Measurements from ENCODE around the gene DNM2. TPM values are rescaled to one million over a fixed set of nuclear protein-coding genes. Genes with fewer than 3 reads are reported as not detected.
A peak's percentile ranks its signal among the peaks of the same experiment; 100 is the strongest.

The DNM2 gene
- total and polyA plus RNA-seq, 2 of the 13 experiments (the other 11 are each of a cell fraction or from before 2014, with no cell fraction given), result 41.7 to 59.8 TPM

DNA sequence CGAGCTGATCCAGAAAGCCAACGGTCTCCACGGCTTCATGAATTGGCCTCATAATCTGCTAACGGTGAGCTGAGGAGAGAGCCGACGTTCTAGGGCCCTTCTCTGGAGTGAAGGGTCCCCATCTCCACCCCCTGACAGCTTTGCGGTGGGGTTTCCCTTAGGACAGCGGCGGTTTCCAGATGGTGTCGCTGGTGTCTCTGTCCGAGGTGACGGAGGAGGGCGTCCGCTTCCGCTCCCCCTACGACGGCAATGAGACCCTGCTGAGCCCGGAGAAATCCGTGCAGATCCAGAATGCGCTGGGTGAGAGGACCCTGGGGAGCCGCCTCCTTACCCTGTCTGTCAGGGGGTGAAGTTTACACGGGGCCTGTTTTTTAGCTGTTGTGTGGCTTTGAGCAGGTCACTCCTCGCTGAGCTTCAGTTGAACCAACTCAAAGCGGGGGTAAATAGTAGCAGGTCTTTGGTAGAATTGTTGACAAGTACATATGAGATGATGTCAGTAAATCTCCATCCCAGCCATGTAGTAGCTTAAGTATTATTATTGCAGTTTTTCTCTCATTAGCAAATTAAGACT lies 15.8 kb upstream of the DNM2 start:
- Histone ChIP-seq H4K20me1 (ENCODE audit: insufficient read depth, low read length) (no peaks in the 10 kb centered on the region), H3K9me3 (ENCODE audit: low read length) (no peaks in the 10 kb centered on the region), H3K79me2 (ENCODE audit: insufficient read depth, low read length) (no peaks in the 10 kb centered on the region), H3K36me3 (replicated peaks in 1 of 2; ENCODE audit: control insufficient read depth in 1 of 2, insufficient read depth in 2 of 2, low read length in 2 of 2) (0 out of 5 replicates have a peak, but pooled peaks cover 0 to under 1% of the 10 kb centered on the region in 2 experiments), H2AFZ (ENCODE audit: low read length) (peak overlapping the region; percentile 40), H3K4me2 (ENCODE audit: low read depth, low read length) (peak overlapping the region; percentile 90), H3K4me3 (replicated peaks in 1 of 3; ENCODE audit: insufficient read depth in 1 of 3, low read depth in 2 of 3, low read length in 3 of 3) (peak overlapping the region; percentile 73 to 95 (median 90)), H3K27me3 (ENCODE audit: control insufficient read depth in 1 of 2, insufficient read depth in 2 of 2, low read length in 2 of 2) (no peaks in the 10 kb centered on the region; a peak in 1 of 5 replicates), H3K27ac (ENCODE audit: extremely low read length, insufficient read depth, low read length) (peak overlapping the region; percentile 62), H3K9ac (ENCODE audit: insufficient read depth, low read depth, low read length) (peak overlapping the region; percentile 83), H3K4me1 (ENCODE audit: insufficient read depth, low read length) (peaks cover 11% of the 10 kb centered on the region)
- no TSS peak for BruUV-seq (replicated peaks)
- intact Hi-C loops (cut with micrococcal nuclease; ENCODE audit: unreplicated experiment), result no loop called here
- in situ Hi-C loops (cut with HindIII; ENCODE audit: extremely low pct_ligation_motif_present, low pct_unique_long_range_greater_than_20kb), result no loop called here
- ChIA-PET POLR2A (interaction anchor here (0.6 to 2.5 kb wide), 11 partner anchors 9 to 299 kb away, joined by 3 to 26 read pairs (median 4); partner anchors contain the start of genes CDC37, DNM2 and TMED1), CTCF (ENCODE audit: low intra/inter-chr PET ratio, low total read pairs) (no interaction called here)
- 18% methylated on average over 5 of the region's 24 CpGs for WGBS (ENCODE audit: low lambda C conversion rate)
- DNase-seq (ENCODE audit: low spot score) (peak; percentile 56), FAIRE-seq (no peak), ATAC-seq (peak; percentile 84)
- TF ChIP-seq ZKSCAN8 (CRISPR knock-in tag; IDR thresholded peaks at IDR 0.05; ENCODE audit: borderline replicate concordance) (no peak), KDM6A (CRISPR knock-in tag; IDR thresholded peaks at IDR 0.05; ENCODE audit: low read depth) (no peak), KAT2B (IDR thresholded peaks at IDR 0.05; ENCODE audit: borderline replicate concordance, low read depth, low read length) (no peak), ATF1 (CRISPR knock-in tag; IDR thresholded peaks at IDR 0.05) (no peak), KLF15 (CRISPR knock-in tag; IDR thresholded peaks at IDR 0.05; ENCODE audit: borderline replicate concordance) (no peak), GFI1 (CRISPR knock-in tag; IDR thresholded peaks at IDR 0.05; ENCODE audit: borderline replicate concordance) (0 out of 2 replicates have a peak, but pooled peaks have one; percentile 30), ZNF460 (CRISPR knock-in tag; IDR thresholded peaks at IDR 0.05; ENCODE audit: borderline replicate concordance) (no peak), ZNF563 (CRISPR knock-in tag; IDR thresholded peaks at IDR 0.05) (no peak), ZNF792 (CRISPR knock-in tag; IDR thresholded peaks at IDR 0.05) (peak; percentile 21; the same call in 1 of the 2 replicates), SAFB2 (CRISPR knock-in tag; IDR thresholded peaks at IDR 0.05; ENCODE audit: borderline replicate concordance, low read depth) (no peak)
- TF ChIP-seq, protein P1, sequence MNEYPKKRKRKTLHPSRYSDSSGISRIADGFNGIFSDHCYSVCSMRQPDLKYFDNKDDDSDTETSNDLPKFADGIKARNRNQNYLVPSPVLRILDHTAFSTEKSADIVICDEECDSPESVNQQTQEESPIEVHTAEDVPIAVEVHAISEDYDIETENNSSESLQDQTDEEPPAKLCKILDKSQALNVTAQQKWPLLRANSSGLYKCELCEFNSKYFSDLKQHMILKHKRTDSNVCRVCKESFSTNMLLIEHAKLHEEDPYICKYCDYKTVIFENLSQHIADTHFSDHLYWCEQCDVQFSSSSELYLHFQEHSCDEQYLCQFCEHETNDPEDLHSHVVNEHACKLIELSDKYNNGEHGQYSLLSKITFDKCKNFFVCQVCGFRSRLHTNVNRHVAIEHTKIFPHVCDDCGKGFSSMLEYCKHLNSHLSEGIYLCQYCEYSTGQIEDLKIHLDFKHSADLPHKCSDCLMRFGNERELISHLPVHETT (CRISPR knock-in tag; conservative IDR thresholded peaks at IDR 0.05), result no peak
- TF ChIP-seq, protein P2, sequence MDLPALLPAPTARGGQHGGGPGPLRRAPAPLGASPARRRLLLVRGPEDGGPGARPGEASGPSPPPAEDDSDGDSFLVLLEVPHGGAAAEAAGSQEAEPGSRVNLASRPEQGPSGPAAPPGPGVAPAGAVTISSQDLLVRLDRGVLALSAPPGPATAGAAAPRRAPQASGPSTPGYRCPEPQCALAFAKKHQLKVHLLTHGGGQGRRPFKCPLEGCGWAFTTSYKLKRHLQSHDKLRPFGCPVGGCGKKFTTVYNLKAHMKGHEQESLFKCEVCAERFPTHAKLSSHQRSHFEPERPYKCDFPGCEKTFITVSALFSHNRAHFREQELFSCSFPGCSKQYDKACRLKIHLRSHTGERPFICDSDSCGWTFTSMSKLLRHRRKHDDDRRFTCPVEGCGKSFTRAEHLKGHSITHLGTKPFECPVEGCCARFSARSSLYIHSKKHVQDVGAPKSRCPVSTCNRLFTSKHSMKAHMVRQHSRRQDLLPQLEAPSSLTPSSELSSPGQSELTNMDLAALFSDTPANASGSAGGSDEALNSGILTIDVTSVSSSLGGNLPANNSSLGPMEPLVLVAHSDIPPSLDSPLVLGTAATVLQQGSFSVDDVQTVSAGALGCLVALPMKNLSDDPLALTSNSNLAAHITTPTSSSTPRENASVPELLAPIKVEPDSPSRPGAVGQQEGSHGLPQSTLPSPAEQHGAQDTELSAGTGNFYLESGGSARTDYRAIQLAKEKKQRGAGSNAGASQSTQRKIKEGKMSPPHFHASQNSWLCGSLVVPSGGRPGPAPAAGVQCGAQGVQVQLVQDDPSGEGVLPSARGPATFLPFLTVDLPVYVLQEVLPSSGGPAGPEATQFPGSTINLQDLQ (CRISPR knock-in tag; IDR thresholded peaks at IDR 0.05), result no peak
- TF ChIP-seq, protein P3, sequence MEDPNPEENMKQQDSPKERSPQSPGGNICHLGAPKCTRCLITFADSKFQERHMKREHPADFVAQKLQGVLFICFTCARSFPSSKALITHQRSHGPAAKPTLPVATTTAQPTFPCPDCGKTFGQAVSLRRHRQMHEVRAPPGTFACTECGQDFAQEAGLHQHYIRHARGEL (CRISPR knock-in tag; IDR thresholded peaks at IDR 0.05), result no peak
- TF ChIP-seq, protein P4, sequence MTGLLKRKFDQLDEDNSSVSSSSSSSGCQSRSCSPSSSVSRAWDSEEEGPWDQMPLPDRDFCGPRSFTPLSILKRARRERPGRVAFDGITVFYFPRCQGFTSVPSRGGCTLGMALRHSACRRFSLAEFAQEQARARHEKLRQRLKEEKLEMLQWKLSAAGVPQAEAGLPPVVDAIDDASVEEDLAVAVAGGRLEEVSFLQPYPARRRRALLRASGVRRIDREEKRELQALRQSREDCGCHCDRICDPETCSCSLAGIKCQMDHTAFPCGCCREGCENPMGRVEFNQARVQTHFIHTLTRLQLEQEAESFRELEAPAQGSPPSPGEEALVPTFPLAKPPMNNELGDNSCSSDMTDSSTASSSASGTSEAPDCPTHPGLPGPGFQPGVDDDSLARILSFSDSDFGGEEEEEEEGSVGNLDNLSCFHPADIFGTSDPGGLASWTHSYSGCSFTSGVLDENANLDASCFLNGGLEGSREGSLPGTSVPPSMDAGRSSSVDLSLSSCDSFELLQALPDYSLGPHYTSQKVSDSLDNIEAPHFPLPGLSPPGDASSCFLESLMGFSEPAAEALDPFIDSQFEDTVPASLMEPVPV (CRISPR knock-in tag; IDR thresholded peaks at IDR 0.05), result no peak
- TF ChIP-seq, protein P5, sequence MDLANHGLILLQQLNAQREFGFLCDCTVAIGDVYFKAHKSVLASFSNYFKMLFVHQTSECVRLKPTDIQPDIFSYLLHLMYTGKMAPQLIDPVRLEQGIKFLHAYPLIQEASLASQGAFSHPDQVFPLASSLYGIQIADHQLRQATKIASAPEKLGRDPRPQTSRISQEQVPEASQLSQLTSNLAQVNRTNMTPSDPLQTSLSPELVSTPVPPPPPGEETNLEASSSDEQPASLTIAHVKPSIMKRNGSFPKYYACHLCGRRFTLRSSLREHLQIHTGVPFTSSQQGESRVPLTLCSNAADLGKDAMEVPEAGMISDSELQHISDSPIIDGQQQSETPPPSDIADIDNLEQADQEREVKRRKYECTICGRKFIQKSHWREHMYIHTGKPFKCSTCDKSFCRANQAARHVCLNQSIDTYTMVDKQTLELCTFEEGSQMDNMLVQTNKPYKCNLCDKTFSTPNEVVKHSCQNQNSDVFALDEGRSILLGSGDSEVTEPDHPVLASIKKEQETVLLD (CRISPR knock-in tag; IDR thresholded peaks at IDR 0.05; ENCODE audit: low read depth), result no peak
- TF ChIP-seq, protein P6, sequence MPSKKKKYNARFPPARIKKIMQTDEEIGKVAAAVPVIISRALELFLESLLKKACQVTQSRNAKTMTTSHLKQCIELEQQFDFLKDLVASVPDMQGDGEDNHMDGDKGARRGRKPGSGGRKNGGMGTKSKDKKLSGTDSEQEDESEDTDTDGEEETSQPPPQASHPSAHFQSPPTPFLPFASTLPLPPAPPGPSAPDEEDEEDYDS (CRISPR knock-in tag; IDR thresholded peaks at IDR 0.05), result no peak

Measured in HepG2 (cell line).